T-helper 2 cell (primary cell): Measurements from ENCODE around the gene COL6A2.
"Not testable (repeated sequence)": the region's sequence is repeated elsewhere in the genome, so short reads cannot be mapped to it uniquely, and the experiment has no call there.

Experiments used
- DNase-seq, 5 experiments: peaks; one replicate each; pipeline versions ENCODE4 v3.0.0 to v3.0.0-alpha.2; 2012 to 2022

Gene COL6A2

DNA sequence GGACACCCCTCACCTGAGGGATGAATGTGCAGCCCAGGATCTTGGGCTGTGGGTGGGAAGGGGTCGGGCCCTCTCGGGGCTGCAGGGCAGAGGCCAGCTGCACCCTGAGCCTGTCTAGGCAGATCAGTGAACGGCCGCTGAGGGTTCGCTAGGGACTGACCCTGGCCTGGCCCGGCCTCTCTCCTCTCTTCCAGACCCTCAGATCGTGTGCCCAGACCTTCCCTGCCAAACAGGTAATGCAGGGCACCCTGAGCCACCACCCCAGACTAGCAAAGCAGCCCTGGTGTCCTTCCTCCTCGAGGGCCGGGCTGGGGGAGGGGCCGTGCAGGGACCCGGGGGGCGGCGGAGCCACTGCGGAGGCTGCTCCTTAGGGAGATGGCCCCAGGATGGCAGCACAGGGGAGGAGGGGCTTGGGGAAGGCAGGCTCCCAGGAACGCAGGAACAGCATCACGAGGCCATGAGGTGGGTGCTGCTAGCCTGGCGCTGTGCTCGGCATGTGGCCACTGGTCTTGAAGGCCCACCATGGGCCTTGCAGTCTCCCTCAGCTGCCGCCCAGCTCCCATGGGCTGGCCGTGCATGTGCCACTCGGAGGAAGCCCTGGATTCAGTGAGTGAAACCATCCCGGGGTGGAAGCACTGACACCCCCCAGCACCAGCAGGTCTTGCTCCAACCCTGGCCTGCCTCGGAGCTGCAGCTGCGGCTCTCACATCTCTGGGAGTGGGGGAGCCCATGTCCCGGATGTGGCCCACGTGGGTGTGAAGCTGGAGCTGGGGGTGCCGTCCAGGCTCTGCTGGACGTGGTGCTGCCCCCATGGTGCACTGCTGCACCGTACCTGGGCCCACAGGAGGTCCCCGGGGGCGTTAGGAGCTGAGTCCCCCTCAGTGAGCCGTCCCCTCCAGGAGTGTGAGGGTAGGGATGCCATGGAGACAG, 28.7 kb downstream of the COL6A2 start:
- DNase-seq: peak in 2 of 5 experiments; percentile 3

DNA sequence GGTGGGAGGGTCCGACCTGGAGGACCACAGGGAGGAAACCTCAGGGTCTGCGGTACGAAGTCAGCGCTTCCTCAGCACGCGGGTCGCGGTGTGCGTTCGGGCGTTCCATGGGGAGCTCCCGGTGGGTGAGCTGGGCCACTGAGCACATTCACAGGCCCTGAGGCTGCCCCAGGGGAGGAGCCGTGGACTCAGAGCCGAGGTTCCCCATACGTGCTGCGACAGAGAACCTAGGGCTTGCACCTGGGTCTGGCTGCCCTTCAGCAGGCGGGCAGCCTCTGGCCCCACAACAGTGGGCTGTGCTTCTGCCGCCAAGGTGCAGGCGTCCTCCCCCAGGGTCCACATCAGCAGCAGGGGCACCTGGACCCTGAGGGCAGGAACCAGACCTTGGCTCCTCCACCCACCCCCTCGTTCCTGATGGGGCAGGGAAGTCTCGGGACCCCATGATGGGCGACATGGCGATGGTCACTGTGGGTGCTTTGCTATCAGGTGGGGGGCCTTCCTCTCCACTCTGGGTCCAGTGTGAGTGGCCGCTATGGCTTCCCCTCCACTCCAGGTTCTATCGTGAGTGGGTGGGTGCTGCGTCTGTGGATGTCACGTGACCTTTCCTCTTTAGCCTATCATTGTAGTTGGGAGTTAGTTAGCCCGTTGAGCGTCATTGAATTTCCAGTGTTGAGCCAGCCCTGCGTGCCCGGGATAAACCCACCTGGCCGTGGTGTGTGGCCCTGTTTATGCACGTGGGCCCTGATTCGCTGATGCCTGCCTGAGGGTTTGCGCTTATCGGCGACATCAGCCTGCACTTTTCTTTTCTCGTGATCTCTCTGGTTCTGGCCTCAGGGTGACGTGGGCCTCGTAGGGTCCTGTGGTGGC, 29.6 kb downstream of the COL6A2 start:
- peak in 2 of 5 experiments; percentile 0 to 3 for DNase-seq

DNA sequence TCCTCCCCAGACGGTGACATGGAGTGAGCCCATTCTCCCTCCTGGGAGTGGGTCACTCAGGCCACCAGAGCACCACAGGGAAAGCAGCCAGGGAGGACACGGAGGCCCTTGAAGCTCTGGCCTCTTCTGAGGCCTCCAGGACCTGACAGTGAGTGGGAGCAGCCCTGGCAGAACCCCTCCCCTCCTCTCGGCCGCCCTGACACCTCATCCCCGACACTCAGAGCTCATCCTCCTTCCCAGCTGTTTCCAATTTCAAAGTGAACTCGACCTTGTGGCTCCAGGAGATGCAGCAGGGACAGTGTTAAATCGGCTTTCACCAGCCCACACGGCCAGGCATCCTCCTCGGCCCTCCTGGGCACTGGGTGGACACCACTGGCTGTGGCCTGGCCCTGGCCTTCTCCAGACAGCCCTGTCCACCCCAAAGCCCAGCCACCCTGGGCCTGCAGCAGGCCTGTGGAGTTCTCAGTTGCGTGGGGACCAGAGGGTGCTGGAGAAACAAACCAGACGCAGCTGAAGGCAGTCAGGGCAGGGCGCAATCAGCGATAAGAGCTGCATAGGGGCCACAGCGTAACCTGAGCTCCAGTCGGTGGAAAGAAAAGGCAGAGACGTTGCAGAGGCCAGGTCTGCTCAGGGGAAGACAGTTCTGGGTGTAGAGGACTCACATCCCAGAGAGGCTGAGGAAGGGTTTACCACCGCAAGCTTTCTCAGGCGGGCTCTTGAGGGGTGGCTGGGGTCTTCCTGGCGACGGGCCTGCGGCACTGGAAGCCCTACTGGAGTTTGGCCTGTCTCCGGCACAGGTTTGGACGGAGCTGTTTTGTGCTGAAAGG, 30.4 kb downstream of the COL6A2 start:
- DNase-seq: peak in 1 of 5 experiments; percentile 4

DNA sequence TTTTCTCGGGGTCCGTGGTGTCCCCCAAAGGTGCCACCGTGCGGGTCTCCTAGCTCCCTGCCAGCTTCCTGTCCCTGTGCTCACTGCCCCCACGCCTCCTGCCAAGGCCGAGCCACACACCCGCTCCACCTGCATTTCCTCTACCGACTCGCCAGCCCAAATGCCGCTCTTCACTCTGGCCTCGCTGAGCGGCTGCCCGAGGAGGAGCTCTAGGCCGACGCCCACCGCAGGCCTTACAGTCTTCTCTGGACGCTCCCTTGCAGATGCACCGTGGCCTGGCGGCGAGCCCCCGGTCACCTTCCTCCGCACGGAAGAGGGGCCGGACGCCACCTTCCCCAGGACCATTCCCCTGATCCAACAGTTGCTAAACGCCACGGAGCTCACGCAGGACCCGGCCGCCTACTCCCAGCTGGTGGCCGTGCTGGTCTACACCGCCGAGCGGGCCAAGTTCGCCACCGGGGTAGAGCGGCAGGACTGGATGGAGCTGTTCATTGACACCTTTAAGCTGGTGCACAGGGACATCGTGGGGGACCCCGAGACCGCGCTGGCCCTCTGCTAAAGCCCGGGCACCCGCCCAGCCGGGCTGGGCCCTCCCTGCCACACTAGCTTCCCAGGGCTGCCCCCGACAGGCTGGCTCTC, 31.1 kb downstream of the COL6A2 start:
- DNase-seq: no peak

DNA sequence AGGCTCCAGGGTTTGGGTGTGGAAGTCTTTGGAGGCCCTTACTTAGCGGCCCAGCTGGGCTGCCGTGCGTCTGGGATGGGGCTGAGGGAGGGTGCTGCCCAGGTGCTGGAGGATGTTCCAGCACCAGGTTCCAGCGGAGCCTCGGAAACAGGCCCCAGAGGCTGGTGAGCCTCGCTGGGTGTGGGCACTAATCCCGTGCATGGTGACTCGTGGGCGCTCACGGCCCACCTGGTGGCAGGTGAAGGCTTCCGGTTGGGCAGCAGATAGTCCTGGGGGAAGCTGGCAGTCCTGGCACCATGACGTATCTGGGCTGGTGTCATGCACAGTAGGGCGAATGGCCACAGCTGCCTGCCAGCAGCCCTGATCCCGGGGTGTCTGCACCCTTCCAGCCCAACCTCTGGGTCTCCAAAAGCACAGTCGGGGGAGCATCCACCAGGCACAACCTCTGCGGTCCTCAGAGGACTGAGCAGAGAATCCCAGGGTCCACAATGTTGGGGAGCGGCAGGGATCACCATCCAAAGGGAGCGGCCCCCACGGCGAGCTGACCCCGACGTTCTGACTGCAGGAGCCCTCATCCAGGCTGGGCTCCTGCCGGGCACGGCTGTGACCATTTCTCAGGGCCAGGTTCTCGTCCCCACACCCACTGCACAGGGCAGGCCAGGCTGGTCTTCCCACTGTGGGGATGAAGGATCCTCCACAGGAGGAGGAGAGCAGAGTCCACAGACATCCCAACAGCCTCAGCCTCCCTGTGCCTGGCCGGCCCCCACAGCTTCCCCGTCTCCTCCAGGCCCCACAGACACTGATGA, 32.1 kb downstream of the COL6A2 start:
- no peak for DNase-seq

DNA sequence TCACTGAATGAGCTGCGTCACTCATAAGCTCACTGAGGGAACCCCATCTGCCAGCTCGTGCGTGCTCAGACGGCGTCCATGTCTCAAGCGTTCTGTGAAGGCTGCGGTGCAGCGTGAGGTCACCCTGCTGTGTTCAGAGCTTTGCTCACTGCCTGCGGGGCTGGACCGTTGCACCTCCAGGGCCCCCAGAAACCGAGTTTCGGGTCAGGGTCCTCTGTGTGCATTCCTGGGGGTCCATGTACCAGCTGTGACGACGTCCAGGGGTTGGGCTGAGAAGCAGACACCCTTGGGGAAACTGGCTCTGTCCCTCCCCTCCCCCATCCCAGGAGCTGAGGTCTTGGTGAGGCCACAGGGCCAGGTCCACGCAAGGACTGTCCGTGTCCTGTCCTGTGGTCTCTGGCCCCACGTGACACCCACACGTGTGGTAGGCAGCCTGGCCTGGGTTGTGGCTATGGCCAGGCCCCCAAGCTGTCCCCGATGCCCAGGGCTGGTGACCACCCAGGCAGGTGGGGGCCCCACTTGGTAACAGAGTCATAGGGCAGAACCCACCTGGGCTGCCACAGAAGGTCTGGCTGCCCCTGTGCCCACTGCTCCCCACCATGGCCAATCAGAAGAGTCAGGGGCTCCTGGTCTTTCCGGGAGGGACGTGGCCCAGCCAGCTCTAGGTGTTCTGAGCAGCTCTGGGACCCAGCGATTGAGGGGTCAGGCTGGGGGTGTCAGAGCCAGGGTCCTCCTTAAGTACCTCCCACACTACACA, 33.1 kb downstream of the COL6A2 start:
- no peak for DNase-seq

DNA sequence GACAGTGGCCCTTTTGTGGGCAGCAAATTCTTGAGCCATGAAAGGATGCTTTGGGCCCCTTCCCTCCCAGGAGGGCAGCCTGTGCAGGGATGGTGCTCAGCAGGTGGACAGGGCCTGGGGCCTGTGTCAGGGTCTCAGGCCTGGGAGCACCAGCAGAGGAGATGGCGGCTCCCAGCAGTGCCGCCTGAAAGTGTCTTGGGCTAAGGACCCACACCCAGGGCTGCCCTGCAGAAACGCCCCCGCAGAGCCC, 33.6 kb downstream of the COL6A2 start:
- no peak for DNase-seq

DNA sequence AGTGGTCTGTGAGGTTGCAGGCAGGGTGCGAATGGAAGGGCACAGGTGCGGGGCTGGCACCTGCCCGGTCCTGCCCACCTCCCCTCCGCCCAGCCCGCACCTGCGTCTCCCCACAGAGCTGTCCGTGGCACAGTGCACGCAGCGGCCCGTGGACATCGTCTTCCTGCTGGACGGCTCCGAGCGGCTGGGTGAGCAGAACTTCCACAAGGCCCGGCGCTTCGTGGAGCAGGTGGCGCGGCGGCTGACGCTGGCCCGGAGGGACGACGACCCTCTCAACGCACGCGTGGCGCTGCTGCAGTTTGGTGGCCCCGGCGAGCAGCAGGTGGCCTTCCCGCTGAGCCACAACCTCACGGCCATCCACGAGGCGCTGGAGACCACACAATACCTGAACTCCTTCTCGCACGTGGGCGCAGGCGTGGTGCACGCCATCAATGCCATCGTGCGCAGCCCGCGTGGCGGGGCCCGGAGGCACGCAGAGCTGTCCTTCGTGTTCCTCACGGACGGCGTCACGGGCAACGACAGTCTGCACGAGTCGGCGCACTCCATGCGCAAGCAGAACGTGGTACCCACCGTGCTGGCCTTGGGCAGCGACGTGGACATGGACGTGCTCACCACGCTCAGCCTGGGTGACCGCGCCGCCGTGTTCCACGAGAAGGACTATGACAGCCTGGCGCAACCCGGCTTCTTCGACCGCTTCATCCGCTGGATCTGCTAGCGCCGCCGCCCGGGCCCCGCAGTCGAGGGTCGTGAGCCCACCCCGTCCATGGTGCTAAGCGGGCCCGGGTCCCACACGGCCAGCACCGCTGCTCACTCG, 34.1 kb downstream of the COL6A2 start:
- DNase-seq: no peak

DNA sequence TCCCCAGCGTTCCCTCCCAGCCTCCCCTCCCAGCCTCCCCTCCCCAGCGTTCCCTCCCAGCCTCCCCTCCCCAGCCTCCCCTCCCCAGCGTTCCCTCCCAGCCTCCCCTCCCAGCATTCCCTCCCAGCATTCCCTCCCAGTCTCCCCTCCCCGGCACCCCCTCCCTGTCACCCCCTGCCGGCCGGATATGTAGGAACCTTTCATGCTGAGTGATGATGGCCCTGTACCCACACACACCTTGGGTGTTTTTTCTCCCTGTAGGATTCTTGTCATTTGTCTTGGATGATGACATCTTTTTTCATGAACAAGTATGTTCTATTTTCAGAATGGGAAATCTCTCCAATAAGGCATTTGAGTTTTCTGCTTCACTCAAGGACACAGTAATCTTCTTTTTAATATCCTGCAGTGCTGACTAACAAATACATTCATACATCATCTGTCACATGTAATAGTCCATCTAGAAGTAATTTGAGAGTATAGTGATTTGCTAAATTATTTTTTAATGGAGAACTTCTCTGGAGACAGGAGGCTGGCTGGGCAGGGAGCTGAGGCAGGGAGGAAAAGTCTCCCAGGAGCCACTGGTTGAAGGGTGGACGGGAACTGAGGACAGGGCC, 38.0 kb downstream of the COL6A2 start:
- DNase-seq: no peak

DNA sequence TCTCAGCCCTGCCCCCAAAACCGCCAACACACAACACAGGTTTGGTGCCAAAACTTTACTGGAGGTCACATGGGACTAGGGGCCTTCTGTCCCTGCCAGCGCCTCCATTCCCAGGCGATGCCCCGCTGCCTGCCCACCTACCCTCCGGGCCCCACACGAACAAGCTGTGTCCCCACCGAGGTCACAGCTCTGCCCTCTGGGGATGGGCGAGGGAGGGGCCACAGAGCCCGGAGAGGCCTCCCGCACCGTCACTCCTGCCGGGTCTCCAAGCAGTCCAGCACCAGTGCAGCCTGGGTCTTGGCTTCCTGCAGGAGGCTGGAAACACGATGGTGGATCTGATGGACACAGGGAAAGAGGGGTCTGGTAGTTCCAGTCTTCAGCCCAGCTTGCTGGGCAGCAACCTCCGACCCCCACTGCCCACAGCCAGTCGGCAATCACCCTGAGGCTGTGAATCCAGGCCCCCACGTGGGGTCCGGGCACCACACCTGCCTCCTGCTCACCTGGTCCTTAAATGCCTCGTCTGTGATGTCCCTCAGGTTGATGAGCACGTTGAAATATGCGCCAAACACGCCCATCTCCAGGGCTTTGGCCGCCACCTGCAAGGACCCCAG, 38.9 kb downstream of the COL6A2 start:
- no peak for DNase-seq

DNA sequence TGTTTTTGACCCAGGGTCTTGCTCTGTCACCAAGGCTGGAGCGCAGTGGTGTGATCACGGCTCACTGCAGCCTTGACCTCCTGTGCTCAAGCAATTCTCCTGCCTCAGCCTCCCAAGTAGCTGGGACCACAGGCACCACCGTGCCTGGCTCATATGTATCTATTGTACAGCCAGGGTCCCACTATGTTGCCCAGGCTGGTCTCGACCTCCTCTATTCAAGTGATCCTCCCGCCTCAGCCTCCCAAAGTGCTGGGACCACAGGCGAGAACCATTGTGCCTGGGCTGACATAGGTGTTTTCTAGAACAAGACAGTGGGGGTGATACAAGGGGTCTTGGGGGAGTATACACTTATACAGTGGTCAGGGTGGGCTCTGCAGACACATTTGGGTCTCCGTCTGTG, 40.0 kb downstream of the COL6A2 start:
- DNase-seq: no peak

DNA sequence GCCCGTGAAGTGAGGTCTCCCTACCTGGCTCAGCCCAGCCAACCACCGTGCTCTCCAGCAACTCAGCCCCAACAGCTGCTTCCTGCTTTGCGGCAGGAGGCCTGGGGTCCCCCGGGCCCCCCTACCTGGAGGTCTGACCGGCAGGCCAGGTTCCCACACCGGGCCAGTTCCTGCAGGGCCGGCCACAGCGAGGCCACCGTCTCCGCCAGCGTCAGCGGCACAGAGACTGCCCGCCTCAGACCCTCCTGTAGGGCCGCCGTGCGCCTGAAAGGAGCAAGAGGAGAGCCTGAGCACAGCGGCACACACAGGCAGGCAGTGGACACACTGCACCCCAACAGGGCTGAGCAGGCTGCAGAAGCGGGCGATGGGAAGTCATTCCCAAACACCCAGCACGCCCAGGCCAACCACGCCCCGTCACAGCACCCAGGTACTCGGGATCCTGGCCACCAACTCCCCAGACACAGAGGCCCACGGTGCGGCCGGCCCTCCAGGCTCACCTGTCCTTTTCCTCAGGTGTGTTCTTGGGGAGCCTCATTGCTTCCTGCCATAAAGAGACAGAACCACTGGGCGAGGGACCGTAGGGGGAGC, 40.6 kb downstream of the COL6A2 start:
- no peak for DNase-seq

DNA sequence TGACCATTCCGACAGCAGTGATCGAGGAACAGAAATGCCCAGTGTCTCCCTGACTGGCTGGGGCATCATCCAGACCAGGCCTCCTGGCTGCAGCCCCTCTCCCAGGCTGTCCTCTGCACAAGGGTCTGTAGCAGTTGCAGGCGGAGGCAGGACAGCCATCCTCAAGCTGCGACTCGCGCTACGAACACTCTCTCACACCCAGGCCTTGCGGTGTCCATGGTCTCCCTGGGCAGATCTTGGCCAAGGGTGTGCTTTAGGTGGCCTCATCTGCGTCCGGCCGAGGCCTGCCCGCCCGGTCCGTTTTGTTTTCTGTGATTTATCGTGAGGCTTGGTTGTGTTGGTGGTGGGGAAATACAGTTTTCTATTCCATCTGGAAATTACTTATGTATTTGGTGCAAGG, 41.8 kb downstream of the COL6A2 start:
- no peak for DNase-seq

DNA sequence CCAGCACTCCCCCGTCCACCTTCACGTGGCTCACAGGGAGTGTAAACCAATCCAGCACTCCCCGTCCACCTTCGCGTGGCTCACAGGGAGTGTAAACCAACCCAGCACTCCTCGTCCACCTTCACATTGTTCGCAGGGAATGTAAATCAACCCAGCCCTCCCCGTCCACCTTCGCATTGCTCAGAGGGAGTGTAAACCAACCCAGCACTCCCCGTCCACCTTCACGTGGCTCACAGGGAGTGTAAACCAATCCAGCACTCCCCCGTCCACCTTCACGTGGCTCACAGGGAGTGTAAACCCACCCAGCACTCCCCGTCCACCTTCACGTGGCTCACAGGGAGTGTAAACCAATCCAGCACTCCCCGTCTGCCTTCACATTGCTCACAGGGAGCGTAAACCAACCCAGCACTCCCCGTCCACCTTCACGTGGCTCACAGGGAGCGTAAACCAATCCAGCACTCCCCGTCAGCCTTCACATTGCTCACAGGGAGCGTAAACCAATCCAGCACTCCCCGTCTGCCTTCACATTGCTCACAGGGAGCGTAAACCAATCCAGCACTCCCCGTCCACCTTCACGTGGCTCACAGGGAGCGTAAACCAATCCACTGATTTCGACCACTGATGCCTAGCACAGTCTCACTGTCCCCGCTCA, 42.6 kb downstream of the COL6A2 start:
- DNase-seq: not testable (repeated sequence)

DNA sequence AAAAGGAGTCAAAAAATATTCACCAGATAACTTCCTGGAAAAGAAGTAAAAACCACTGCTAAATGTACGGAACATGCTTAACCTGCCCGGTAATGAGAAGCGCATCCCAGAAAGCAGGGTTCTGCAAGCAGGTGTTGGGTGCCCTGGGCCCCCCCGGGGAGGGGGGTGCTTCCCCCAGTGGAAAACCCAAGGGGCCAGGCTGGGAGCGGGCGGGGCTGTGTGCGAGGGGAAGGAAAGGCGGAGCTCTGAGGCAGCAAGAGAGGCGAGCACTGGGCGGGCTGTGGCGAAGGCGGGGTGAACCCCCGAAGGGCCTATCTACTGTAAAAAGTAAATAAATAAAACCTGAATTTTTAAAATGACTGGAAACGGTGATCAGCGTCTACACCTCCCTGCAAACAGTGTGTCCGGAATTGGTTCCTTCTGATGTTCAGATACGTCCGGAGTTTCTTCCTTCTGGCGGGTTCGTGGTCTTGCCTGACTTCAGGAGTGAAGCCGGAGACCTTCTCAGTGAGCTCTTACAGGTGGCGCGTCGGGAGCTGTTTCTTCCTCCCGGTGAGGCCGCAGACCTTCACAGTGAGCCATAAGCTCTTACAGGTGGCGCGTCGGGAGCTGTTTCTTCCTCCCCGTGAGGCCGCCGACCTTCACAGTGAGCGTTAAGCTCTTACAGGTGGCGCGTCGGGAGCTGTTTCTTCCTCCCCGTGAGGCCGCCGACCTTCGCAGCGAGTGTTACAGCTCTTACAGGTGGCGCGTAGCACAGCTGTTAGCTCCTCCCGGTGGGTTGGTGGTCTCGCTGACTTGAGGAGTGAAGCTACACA, 44.1 kb downstream of the COL6A2 start:
- no peak for DNase-seq

DNA sequence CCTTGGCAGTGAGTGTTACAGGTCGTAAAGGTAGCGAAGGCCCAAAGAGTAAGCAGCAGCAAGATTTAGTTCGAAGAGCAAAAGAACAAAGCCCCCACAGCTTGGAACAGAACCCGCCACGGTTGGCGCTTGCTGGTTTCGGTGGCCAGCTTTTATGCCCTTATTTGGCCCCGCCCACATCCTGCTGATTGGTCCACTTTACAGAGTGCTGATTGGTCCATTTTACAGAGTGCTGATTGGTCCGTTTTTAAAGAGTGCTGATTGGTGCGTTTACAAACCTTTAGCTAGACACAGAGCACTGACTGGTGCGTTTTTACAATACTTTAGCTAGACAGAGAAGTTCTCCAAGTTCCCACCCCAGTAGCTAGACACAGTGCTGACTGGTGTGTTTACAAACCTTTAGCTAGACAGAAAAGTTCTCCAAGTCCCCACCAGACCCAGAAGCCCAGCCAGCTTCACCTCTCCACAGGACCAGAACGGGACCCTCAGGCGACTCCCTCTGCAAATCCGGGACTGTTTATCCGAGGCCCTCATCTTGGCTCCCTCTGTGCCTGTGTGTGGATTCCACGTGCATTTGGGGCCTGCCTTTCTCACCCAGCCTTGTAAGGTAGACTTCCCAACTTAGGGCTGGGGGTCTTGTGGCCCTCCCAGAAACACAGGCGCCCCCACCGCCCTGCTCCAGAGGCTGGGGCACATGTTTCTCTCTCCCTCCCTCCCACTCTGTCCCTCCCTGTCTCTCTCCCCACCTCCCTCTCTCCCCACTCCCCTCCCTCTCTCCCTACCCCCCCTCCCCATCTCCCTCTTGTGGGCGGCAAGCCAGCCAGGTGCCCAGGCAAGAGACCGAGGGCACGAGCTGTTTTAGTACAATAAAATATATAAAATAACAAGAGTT, 44.9 kb downstream of the COL6A2 start:
- no peak for DNase-seq
